ENCODE measurements around the gene LRP8. TPM values are rescaled to one million over a fixed set of nuclear protein-coding genes. Genes with fewer than 3 reads are reported as not detected.

The LRP8 gene
- total RNA-seq, 2 donors from 2014 or later: 87.8 to 194 TPM

- no peak overlapping the region for H3K27ac Mint-ChIP-seq
- H3K9me3 Mint-ChIP-seq: no peaks in the 10 kb centered on the region
- ATAC-seq (no peak), DNase-seq (ENCODE audit: low spot score) (no peak)
- peaks cover 11% of the 10 kb centered on the region for H3K36me3 Mint-ChIP-seq
- no peaks in the 10 kb centered on the region for H3K27me3 Mint-ChIP-seq
- peaks cover 26 to 33% of the 10 kb centered on the region in 2 donors for H3K4me1 Mint-ChIP-seq (ENCODE audit: low read depth in 2 of 2)
- no peak overlapping the region for H3K4me3 Mint-ChIP-seq
These were observed 8.4 kb downstream of the LRP8 start for GRCh38 chr1:53319296-53320101.

- Mint-ChIP-seq H3K36me3 (peaks cover 15% of the 10 kb centered on the region), H3K4me3 (no peak overlapping the region), H3K4me1 (ENCODE audit: low read depth in 2 of 2) (peaks cover 18 to 35% of the 10 kb centered on the region in 2 donors), H3K27me3 (no peaks in the 10 kb centered on the region), H3K9me3 (no peaks in the 10 kb centered on the region), H3K27ac (peak overlapping the region in 1 of 2 donors; percentile 68)
- no peak for DNase-seq (ENCODE audit: low spot score)
- no peak for ATAC-seq
These were observed 10.0 kb downstream of the LRP8 start for GRCh38 chr1:53317646-53318539.

- DNase-seq (ENCODE audit: low spot score): no peak
- peaks cover 10 to 26% of the 10 kb centered on the region in 2 donors for H3K4me1 Mint-ChIP-seq (ENCODE audit: low read depth in 2 of 2)
- H3K9me3 Mint-ChIP-seq: no peaks in the 10 kb centered on the region
- peak overlapping the region in 1 of 2 donors; percentile 68 for H3K27ac Mint-ChIP-seq
- no peaks in the 10 kb centered on the region for H3K27me3 Mint-ChIP-seq
- H3K4me3 Mint-ChIP-seq: no peak overlapping the region
- peaks cover 10% of the 10 kb centered on the region for H3K36me3 Mint-ChIP-seq
- no peak for ATAC-seq
These were observed 10.9 kb downstream of the LRP8 start for GRCh38 chr1:53316766-53317581.

GRCh38 chr1:53316424-53316765, 11.5 kb downstream of the LRP8 start:
- Mint-ChIP-seq H3K27ac (peak overlapping the region in 1 of 2 donors; percentile 67), H3K4me1 (ENCODE audit: low read depth in 2 of 2) (peaks cover 10 to 31% of the 10 kb centered on the region in 2 donors), H3K36me3 (peaks cover 9% of the 10 kb centered on the region), H3K4me3 (no peak overlapping the region), H3K27me3 (no peaks in the 10 kb centered on the region), H3K9me3 (no peaks in the 10 kb centered on the region)
- no peak for ATAC-seq
- no peak for DNase-seq (ENCODE audit: low spot score)

- Mint-ChIP-seq H3K4me1 (ENCODE audit: low read depth in 2 of 2) (peaks cover 10 to 33% of the 10 kb centered on the region in 2 donors), H3K27ac (peak overlapping the region in 1 of 2 donors; percentile 67), H3K36me3 (peaks cover 9% of the 10 kb centered on the region), H3K4me3 (no peak overlapping the region), H3K9me3 (no peaks in the 10 kb centered on the region), H3K27me3 (no peaks in the 10 kb centered on the region)
- DNase-seq (ENCODE audit: low spot score): no peak
- ATAC-seq: no peak
These were observed 12.1 kb downstream of the LRP8 start for GRCh38 chr1:53315456-53316423.

GRCh38 chr1:53315046-53315445, 12.8 kb downstream of the LRP8 start:
- Mint-ChIP-seq H3K36me3 (peaks cover 9% of the 10 kb centered on the region), H3K9me3 (no peaks in the 10 kb centered on the region), H3K27ac (no peak overlapping the region), H3K4me3 (no peak overlapping the region), H3K4me1 (ENCODE audit: low read depth in 2 of 2) (peaks cover 14 to 36% of the 10 kb centered on the region in 2 donors), H3K27me3 (no peaks in the 10 kb centered on the region)
- ATAC-seq (no peak), DNase-seq (ENCODE audit: low spot score) (no peak)

GRCh38 chr1:53314606-53315005, 13.3 kb downstream of the LRP8 start:
- no peaks in the 10 kb centered on the region for H3K27me3 Mint-ChIP-seq
- no peak overlapping the region for H3K27ac Mint-ChIP-seq
- DNase-seq (ENCODE audit: low spot score) (no peak), ATAC-seq (no peak)
- peaks cover 14 to 36% of the 10 kb centered on the region in 2 donors for H3K4me1 Mint-ChIP-seq (ENCODE audit: low read depth in 2 of 2)
- no peaks in the 10 kb centered on the region for H3K9me3 Mint-ChIP-seq
- peaks cover 9% of the 10 kb centered on the region for H3K36me3 Mint-ChIP-seq
- H3K4me3 Mint-ChIP-seq: no peak overlapping the region

- ATAC-seq: no peak
- peaks cover 14 to 34% of the 10 kb centered on the region in 2 donors for H3K4me1 Mint-ChIP-seq (ENCODE audit: low read depth in 2 of 2)
- H3K9me3 Mint-ChIP-seq: no peaks in the 10 kb centered on the region
- H3K36me3 Mint-ChIP-seq: peaks cover 9% of the 10 kb centered on the region
- H3K27me3 Mint-ChIP-seq: no peaks in the 10 kb centered on the region
- H3K27ac Mint-ChIP-seq: peak overlapping the region in 1 of 2 donors; percentile 68
- no peak overlapping the region for H3K4me3 Mint-ChIP-seq
- DNase-seq (ENCODE audit: low spot score): no peak
These were observed 13.8 kb downstream of the LRP8 start for GRCh38 chr1:53314096-53314495.

GRCh38 chr1:53313556-53313955, 14.3 kb downstream of the LRP8 start:
- H3K9me3 Mint-ChIP-seq: no peaks in the 10 kb centered on the region
- H3K27me3 Mint-ChIP-seq: no peaks in the 10 kb centered on the region
- peaks cover 14 to 35% of the 10 kb centered on the region in 2 donors for H3K4me1 Mint-ChIP-seq (ENCODE audit: low read depth in 2 of 2)
- H3K36me3 Mint-ChIP-seq: peaks cover 9% of the 10 kb centered on the region
- no peak for ATAC-seq
- no peak overlapping the region for H3K4me3 Mint-ChIP-seq
- peak overlapping the region in 1 of 2 donors; percentile 68 for H3K27ac Mint-ChIP-seq
- DNase-seq (ENCODE audit: low spot score): no peak

- H3K27ac Mint-ChIP-seq: peak overlapping the region in 1 of 2 donors; percentile 85
- H3K9me3 Mint-ChIP-seq: no peaks in the 10 kb centered on the region
- H3K4me3 Mint-ChIP-seq: no peak overlapping the region
- DNase-seq (ENCODE audit: low spot score): no peak
- H3K4me1 Mint-ChIP-seq (ENCODE audit: low read depth in 2 of 2): peaks cover 11 to 34% of the 10 kb centered on the region in 2 donors
- no peaks in the 10 kb centered on the region for H3K27me3 Mint-ChIP-seq
- peaks cover 4% of the 10 kb centered on the region for H3K36me3 Mint-ChIP-seq
- no peak for ATAC-seq
These were observed 16.1 kb downstream of the LRP8 start for GRCh38 chr1:53311702-53312305.

- H3K9me3 Mint-ChIP-seq: no peaks in the 10 kb centered on the region
- peaks cover 14 to 38% of the 10 kb centered on the region in 2 donors for H3K4me1 Mint-ChIP-seq (ENCODE audit: low read depth in 2 of 2)
- no peak overlapping the region for H3K4me3 Mint-ChIP-seq
- no peaks in the 10 kb centered on the region for H3K27me3 Mint-ChIP-seq
- DNase-seq (ENCODE audit: low spot score): no peak
- H3K36me3 Mint-ChIP-seq: peaks cover 4% of the 10 kb centered on the region
- peak overlapping the region in 1 of 2 donors; percentile 85 for H3K27ac Mint-ChIP-seq
- ATAC-seq: no peak
These were observed 16.8 kb downstream of the LRP8 start for GRCh38 chr1:53310847-53311681.

Data from natural killer cell treated with Interleukin-12 subunit alpha and Interleukin-12 subunit beta and Interleukin-15 and Interleukin-18, amount 100 ng/mL, for 72 hours (primary cell).